ENCODE measurements around the gene LSAMP. TPM values are rescaled to one million over a fixed set of nuclear protein-coding genes. Genes with fewer than 3 reads are reported as not detected.

The LSAMP gene
- total RNA-seq, 1 experiment from 2014 or later = 3.1 TPM

- no peaks in the 10 kb centered on the region for H3K36me3 ChIP-seq (ENCODE audit: control insufficient read depth, insufficient read depth, low read length)
- ChIA-PET CTCF (no interaction called here), POLR2A (no interaction called here)
- H3K9me3 ChIP-seq (ENCODE audit: control insufficient read depth, insufficient read depth, low read depth, low read length) = no peaks in the 10 kb centered on the region
- no peak for ATAC-seq
- TF ChIP-seq REST (IDR thresholded peaks at IDR 0.05; ENCODE audit: insufficient read depth in 1 of 2, low read depth in 2 of 2, low read length in 1 of 2) (no peak), SIN3A (IDR thresholded peaks at IDR 0.05; ENCODE audit: borderline replicate concordance, insufficient read depth, low read depth, low read length) (no peak), TCF7L2 (IDR thresholded peaks at IDR 0.05; ENCODE audit: low read depth, low read length) (no peak), POLR2AphosphoS5 (IDR thresholded peaks at IDR 0.05; ENCODE audit: low read depth, low read length) (no peak), CTCF (IDR thresholded peaks at IDR 0.05) (no peak)
- no peaks in the 10 kb centered on the region for H3K4me1 ChIP-seq (ENCODE audit: control insufficient read depth, insufficient read depth, low read length)
- DNase-seq (ENCODE audit: low read depth, low spot score) = no peak
- no TSS peak for BruUV-seq (replicated peaks)
- H3K4me3 ChIP-seq (ENCODE audit: low read depth in 2 of 2, low read length in 2 of 2) = no peak overlapping the region
- in situ Hi-C loops (cut with HindIII; ENCODE audit: low pct_unique_long_range_greater_than_20kb, low sequenced_read_pairs) (no loop called here), intact Hi-C loops (cut with micrococcal nuclease; ENCODE audit: unreplicated experiment) (no loop called here)
- H3K27me3 ChIP-seq (ENCODE audit: control insufficient read depth, insufficient read depth, low read length) = no peaks in the 10 kb centered on the region
- H3K27ac ChIP-seq (ENCODE audit: low read length) = no peak overlapping the region
These were observed 255.2 kb downstream of the LSAMP start for GRCh38 chr3:116190095-116190494.

GRCh38 chr3:116188231-116188785 lies 257.0 kb downstream of the LSAMP start:
- H3K9me3 ChIP-seq (ENCODE audit: control insufficient read depth, insufficient read depth, low read depth, low read length) = no peaks in the 10 kb centered on the region

More at GRCh38 chr3:116188231-116188785, 257.0 kb downstream of the LSAMP start:
- Histone ChIP-seq H3K4me3 (ENCODE audit: low read depth in 2 of 2, low read length in 2 of 2) (no peak overlapping the region), H3K27ac (ENCODE audit: low read length) (no peak overlapping the region), H3K27me3 (ENCODE audit: control insufficient read depth, insufficient read depth, low read length) (no peaks in the 10 kb centered on the region), H3K4me1 (ENCODE audit: control insufficient read depth, insufficient read depth, low read length) (no peaks in the 10 kb centered on the region), H3K36me3 (ENCODE audit: control insufficient read depth, insufficient read depth, low read length) (no peaks in the 10 kb centered on the region)
- ATAC-seq (no peak), DNase-seq (ENCODE audit: low read depth, low spot score) (no peak)
- no TSS peak for BruUV-seq (replicated peaks)
- CTCF ChIA-PET = no interaction called here
- in situ Hi-C loops (cut with HindIII; ENCODE audit: low pct_unique_long_range_greater_than_20kb, low sequenced_read_pairs) (no loop called here), intact Hi-C loops (cut with micrococcal nuclease; ENCODE audit: unreplicated experiment) (no loop called here)
- TF ChIP-seq POLR2AphosphoS5 (IDR thresholded peaks at IDR 0.05; ENCODE audit: low read depth, low read length) (no peak), TCF7L2 (IDR thresholded peaks at IDR 0.05; ENCODE audit: low read depth, low read length) (no peak), SIN3A (IDR thresholded peaks at IDR 0.05; ENCODE audit: borderline replicate concordance, insufficient read depth, low read depth, low read length) (no peak), REST (IDR thresholded peaks at IDR 0.05; ENCODE audit: insufficient read depth in 1 of 2, low read depth in 2 of 2, low read length in 1 of 2) (no peak), CTCF (IDR thresholded peaks at IDR 0.05) (no peak)
- POLR2A ChIA-PET = no interaction called here
